ENCODE results near the gene PTPRF.

The PTPRF gene

GRCh38 chr1:43513471-43514173, 17.1 kb upstream of the PTPRF start:
- no peak for DNase-seq

DNA sequence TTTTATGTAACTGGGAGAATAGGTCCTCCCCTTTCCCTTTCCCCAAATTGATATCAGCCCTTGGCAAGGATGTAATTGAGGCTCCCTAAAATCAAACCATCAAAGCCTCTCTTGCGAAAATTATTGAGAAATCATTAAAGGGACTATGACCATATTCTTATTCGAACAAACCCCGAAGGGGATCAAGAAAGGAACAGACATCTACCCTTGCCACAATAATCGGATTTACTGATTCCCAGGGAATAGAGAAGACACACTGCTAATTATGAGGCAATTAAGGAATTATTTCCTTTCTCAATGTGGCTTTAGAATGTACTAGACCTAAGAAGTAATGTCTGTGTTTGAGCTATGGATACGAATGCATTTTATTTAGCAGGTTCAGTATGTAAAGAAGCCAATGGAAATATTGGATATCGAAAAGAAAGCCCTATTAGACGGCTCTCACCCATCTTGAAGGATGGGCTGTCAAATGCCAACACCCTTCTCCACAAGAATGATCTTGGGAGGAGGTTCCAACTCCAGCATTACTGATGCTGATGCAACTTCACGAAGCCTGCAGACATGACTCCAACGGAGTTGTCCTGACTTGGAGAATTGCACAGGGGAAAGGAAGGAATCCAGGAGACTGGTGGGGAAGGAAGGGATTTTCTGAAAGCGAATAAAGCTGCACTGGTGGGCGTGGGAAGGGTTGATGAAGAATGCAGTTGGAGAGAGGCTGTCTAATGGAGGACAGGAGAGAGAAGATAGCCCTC, 11.6 kb upstream of the PTPRF start:
- no peak for DNase-seq

DNA sequence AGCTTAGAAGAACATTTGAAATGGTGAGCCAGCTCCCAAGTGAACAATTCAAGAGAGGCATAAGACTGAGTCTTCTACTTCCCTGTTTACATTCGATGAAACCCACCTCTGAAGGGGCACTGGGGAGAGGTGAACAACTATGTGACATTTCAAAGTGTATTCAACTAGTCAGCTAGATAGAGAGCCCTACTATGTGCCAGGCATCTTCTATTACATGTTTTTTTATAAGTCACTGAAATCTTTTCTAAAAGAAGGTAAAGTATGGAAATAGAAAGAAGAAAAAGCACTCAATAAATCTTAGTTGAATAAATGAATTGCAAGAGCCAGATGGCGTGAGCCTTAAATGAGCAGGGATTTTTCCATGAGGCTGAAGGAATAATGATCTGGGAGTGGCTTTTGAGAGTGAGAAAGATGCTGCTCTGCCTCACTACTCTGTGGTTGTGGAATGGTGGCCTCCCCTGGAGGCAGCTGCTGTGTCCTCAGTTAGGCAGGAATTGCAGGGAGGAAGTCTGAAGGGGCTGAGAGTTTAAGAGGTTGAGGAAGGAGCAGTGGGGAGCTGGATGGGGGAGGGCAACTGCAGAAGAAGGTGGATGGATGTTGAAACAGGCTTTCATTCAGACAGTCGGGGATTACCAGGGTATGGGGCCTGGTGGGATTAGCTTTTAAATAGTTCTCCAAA, 10.4 kb upstream of the PTPRF start:
- no peak for DNase-seq

DNA sequence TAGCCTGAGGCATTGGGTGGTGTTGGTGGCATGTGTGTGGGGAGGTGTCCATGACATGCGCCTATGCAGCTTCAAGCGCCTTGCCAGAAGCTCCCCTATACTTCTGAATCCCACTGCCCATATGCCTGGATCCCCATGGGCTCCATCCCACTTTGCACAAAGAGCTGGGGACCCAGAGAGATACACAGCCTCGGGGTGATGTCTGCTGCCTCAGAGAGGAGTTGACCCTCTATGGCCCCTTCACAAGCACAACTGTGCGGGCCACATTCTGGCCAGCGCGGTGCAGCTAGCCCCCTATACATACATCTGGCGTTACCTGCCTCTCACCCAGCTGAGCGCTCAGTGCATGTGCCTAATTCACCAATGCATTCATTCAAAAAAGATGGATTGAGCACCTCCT, 9.6 kb upstream of the PTPRF start:
- no peak for DNase-seq

DNA sequence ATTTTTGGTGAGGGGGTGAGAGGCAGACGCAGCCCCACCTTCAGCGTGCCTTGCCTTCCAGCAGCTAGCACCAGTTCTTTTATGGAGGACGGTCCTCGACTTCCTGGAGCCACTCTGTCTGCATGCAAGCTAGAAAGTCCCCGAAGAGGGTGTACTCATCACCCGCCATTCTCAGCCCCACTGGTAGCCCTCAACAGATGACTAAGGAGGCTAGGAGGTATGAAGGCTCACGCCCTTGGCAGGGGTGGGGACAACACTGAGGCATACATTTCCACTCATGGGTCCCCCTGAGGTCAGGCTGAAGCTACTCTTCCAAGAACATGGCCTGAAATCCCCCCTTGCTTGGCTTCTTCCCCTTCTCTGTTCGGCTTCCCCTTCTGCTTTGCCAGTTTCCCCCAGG, 8.9 kb upstream of the PTPRF start:
- no peak for DNase-seq

DNA sequence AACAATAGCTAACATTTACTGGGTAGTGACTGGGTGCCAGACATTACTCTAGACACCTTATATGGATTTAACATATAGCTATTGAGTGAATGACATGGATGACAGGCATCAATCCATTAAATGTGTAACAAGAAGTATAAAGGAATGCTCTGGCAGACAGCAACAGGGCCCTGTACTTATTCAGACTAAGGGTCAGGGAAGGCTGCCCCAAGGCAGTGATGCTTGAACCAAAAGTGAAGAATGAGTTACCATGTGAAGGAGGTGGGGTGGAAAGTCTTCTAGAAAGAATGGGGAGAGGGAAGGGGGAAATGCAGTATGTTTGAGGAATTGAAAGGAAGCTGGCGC, 8.3 kb upstream of the PTPRF start:
- DNase-seq, result no peak

DNA sequence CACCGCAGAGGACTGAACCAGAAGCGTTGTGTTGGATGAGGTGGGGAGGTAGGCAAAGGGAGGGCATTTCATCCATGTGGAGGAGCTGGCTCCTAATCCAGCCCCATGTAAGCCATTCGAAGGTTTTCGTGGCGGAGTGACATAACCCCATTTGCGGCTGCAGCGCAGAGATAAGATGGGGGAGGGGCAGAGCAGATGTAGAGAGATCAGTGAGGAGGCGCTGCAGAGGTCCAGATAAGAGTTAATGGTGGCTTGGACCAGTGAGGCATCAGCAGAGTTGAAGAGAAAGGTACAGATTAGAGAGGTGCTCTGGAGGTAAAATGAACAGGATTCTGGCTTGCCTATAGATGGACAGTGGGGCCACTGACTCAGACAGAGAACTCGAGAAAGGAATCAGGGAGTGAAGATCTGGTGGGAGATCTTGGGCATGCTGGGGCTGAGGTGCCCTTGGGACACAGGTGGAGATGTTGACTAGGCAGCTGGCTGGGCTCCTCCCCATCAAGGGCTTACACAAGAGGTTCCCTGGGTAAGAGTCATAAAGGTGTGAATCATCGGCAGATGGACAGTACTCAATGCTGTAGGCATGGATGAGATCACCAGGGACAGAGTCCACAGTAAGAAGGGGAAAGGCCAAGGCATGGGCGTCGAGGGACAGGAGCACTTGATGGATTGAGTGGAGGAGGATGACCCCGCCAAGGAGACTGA, 7.8 kb upstream of the PTPRF start:
- no peak for DNase-seq

DNA sequence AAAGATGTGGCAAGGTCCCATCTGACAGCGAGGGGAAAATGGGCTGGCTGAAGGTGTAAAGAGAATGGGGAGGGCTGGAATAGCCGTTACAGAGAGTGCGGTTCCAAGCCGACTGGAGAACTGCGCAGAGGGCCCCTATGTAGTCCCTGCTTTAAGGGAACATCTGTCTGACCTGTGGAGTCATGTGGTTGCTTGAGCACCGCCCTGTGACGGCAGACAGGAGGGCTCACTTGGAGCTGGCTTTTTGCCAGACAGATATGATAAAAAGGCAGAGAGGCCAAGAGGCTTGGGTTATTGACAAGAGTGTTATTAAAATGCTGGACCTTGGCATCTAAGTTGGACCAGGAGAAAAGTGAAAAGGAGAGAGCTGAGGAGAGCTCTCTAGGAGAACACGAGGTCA, 5.9 kb upstream of the PTPRF start:
- peak; percentile 47 for DNase-seq

DNA sequence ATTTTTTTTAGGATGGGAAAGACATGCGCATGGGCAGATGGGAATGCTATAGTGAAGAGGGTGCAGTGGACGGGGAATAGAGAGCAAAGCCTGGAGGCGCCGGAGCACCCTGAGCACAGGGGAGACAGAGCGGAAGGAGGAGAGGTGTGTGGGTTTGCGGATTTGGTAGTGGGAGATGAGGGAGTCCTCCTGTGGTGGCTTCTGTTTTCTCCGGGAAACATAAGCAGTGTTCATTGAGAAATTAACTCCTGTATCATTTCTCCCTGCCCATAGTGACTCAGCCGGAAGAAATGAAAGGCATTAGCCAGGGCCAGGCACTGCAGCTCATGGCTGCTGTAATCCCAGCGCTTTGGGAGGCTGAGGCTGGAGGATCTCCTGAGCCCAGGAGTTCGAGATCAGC, 4.7 kb upstream of the PTPRF start:
- DNase-seq, result no peak

DNA sequence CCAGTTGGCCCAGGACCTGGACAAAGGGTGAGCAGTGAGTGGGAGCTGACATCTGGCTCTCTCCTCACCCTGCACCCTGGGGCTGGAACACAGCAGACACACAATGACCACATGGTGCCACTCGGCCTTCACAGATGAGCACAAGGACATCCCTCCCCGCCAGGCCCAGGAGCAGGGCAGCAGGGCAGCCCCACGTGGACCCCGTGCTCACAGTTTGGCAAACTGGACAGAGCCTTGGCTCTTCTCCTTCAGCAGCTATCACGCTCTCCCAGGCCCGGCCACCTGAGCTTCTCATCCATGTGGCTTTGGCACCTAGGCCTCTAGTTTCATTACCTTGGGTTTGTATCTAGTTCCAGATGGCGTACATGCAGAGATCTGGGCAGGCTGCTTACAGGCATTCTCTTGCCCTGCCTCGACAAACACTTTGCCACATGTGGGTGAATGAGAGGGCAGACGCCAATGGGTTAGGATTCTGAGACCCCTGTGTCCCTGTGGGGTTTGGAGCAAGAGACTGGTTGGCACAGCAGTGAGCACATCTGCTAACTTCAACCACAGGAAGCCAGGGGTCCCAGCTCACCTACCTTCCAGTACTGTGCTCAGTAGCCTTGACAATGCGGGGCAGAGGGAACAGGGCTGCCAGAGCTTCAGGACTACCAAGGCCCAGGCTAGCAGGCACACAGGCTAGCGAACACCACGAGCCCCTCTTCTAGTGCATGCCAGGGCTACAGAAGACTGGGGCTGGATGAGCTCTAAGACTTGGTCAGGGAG, 3.4 kb upstream of the PTPRF start:
- no peak for DNase-seq

- peak; percentile 97 for DNase-seq
Observed at GRCh38 chr1:43529206-43529731, 1.4 kb upstream of the PTPRF start.

DNA sequence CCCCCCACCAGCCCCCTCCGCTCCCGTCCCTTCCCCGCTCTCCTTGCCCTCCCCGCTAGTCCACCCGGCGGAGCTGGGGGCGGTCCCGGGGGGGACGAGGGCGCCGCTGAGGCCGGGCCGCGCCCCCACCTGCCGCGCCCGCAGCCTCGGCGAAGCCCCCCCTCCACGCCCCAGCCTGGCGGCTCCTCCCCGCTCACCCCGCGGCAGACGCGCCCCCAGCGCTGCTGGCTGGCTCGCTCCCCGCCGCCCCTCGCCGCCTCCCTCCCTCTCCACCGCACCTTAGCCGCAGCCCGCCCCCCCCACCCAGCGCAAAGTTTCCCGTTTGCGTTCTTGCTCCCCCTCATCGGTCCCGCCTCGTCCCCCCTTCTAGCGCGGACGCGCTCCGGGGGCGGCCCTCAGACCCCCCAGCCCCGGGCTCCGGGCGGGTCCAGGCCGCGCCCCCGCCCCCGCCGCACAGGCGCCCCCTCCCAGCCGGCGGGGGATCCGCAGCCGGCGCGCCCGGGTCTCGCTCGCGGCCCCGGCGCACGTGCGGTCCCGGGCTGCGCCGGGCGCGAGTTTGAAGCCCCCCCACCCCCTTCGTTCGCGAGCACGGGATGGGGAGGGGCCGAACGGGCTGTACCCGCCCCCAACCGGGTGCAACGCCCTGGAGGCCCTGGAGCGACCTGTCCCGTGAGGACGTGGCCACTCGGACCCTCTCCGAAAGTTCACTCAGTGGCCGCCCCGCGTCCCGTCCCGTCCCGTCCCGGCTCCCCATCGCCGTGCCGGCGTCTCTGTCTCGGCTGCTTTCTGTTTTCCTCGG, 623 bp downstream of the PTPRF start:
- no peak for DNase-seq

DNA sequence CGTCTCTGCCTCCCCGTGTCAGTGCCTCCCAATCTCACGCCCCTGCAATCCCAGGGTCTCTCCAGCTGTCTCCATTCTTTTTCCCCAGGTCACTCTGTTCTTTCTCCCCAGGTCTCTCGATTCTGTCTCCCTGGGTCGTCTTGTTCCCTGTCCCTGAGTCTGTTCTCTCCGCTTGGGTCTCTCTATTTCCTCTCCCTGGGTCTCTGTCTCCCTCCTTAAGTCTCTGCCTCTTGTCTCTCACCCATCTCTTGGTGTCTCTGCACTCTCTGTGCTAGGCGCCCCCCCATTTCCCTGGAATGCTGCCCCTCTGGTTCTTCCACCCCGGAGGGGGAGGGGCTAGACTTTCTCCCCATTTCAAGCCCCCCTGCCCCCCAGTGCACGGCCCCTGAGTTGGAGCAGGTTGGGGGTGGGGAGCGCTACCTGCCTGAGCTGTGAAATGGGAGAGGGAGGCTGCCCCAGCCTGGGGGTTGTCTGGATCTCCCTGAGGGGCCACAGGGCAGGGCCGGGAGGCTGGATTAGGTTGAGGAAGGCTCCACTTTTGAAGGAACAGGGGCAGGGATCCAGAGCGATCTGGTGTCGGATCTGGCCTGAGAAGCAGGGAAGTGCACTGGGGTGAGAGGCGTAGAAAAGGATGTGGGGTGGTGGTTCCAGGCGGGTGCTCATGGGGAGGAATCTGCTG, 1.4 kb downstream of the PTPRF start:
- DNase-seq, result no peak

DNA sequence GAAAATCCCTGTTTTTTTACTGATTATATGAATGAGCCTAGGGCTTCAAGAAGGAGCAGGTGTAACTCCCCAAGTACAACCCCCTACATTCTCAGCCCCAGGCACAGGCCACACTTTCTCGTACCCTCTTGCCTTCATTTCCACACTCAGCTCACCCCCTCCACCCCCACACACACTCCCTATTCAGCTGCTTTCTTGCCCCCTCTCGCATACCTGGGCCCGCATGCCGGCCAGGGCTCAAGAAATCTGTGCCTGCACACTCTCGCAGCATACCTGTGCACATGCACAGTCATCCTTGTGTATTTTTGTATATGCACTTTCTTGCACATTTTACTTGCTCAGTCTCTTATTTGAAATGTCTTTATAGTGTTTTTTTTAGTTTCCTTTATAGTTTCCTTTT, 2.0 kb downstream of the PTPRF start:
- no peak for DNase-seq

- DNase-seq, result no peak
Observed at GRCh38 chr1:43533584-43533983, 2.9 kb downstream of the PTPRF start.

DNA sequence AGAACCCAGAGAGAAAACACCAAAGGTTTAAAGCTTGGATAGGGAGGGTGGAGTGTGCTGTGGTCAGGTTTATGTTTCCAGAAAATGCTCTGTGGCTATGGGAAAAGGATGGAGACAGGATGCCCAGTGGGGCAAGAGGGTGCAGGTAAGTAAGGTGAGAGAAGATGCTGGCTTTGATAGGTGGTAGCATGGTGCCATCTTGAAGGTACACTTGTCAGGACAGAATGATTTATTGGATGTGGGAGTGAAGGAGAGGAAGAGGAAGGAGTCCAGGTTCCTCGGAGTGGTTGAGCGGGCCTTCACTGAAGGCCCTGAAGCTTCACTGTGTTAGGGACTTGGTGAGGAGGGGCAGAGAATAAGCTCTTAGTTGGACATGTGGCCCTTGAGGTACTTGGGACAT, 3.6 kb downstream of the PTPRF start:
- DNase-seq, result no peak

GRCh38 chr1:43536196-43536863, 5.6 kb downstream of the PTPRF start:
- no peak for DNase-seq

DNA sequence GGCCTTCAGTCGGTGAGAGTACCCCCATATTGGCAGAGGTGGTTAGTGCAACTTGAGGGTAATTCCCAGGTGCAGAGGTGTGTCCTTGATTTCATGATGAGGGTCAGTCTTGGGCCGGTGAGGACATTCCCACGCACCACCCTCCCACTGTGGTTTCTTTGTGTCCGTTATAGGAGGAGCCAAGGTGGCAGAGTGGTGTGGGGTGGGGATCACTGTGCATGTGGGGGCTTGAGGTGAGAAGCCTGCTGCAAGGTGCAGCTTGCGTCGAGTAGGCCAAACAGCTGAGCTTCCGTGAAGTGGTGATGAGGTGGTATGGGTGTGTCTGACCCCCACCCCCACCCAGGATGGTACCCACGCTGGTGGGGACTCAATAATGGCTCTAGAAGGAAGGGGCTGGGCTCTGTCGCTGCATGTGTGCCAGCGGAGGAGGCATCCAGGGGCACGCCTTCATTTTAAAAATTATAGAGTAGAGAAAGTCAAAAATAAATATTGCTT, 6.2 kb downstream of the PTPRF start:
- no peak for DNase-seq

GRCh38 chr1:43537423-43538142, 6.9 kb downstream of the PTPRF start:
- DNase-seq, result no peak

DNA sequence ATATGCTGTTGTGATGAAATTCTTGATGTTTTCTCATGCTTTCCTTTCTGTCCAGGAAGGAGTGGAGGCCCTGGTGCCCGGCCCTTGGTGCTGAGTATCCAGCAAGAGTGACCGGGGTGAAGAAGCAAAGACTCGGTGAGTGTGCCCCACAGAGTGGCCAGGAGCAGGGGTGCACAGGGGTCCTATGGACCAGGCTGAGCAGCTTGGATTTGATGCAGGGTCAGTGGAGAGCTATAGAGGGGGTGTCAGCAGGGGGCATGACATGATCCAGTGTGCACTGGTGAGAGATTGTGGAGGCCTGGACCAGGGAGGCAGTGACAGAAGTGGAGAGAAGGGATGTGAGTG, 7.4 kb downstream of the PTPRF start:
- no peak for DNase-seq
